NCI-H2029 (cell line): ENCODE measurements around the gene CGB8.
"Not testable (repeated sequence)": the region's sequence is repeated elsewhere in the genome, so short reads cannot be mapped to it uniquely, and the experiment has no call there.

ENCODE experiments used
- DNase-seq: peaks from one replicate; lab custom pipeline; 2025; lab: John Stamatoyannopoulos, UW

CGB8 gene

DNA sequence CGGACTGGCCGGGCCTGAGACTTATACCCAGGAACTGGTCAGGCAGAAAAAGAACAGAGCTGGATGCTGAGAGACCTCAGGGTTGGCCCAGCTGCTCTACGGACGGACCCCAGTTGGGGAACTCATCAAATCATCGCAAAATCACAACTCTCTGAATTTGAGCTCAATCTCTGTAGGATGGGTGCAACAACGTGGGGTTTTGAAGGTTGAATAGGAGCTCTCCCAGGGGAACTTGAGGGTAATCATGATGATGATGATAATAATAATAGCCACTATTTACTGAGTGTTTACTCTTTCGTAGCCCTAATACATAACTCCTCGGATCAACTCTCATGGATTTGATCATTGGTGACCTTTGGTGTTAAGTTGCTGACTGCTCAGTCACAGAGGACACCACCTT is 18.6 kb downstream of the CGB8 start:
- not testable (repeated sequence) for DNase-seq

DNA sequence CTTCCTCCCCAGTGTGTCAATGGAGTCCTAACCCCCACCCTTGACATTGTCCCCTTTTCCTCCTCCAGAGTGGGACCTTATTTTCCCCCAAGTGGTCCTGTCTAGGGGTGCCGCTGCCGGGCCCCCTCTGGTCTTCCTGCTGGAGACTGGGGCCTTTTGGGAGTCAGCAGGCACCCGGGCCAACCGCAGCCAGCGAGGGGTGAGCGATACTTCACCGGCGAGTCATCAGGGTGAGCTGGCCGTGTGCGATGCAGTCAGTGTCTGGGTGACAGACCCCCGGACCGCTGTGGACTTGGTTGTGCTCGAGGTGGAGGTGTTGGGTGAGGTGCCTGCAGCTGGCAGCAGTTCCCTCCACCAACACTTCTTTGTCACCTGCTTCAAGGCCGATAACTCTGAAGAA is 19.2 kb downstream of the CGB8 start:
- DNase-seq = not testable (repeated sequence)

DNA sequence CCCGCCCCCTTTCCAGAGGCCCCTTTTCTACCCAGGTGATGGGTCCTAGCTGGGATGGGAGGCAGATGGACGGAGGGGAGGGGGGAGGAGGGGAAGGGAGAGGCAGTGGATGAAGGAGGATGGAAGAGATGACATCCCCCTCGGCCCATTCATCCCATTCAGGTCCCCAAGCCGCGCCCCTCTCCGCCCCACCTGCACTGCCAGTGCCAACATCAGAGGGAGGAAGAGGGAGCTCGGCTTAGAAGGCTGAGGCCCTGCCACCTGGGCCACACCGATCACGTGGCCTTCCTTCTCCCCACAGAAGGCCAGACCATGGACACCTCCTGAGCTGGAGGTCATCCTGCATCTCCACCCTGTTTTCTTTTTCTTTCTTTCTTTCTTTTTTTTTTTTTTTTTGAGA is 20.2 kb downstream of the CGB8 start:
- DNase-seq = not testable (repeated sequence)

DNA sequence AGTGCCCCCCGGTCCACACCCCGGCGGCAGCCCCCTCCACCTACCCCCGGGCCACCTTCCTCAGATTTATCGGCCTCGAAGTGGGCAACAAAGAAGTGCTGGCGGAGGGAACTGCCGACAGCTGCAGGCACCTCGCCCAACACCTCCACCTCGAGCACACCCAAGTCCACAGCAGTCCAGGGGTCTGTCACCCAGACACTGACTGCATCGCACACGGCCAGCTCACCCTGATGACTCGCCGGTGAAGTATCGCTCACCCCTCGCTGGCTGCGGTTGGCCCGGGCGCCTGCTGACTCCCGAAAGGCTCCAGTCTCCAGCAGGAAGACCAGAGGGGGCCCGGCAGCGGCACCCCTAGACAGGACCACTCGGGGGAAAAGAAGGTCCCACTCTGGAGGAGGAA is 23.3 kb downstream of the CGB8 start:
- DNase-seq = not testable (repeated sequence)

DNA sequence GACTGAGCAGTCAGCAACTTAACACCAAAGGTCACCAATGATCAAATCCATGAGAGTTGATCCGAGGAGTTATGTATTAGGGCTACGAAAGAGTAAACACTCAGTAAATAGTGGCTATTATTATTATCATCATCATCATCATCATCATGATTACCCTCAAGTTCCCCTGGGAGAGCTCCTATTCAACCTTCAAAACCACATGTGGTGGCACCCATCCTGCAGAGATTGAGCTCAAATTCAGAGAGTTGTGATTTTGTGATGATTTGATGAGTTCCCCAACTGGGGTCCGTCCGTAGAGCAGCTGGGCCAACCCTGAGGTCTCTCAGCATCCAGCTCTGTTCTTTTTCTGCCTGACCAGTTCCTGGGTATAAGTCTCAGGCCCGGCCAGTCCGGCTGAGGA is 23.8 kb downstream of the CGB8 start:
- not testable (repeated sequence) for DNase-seq

DNA sequence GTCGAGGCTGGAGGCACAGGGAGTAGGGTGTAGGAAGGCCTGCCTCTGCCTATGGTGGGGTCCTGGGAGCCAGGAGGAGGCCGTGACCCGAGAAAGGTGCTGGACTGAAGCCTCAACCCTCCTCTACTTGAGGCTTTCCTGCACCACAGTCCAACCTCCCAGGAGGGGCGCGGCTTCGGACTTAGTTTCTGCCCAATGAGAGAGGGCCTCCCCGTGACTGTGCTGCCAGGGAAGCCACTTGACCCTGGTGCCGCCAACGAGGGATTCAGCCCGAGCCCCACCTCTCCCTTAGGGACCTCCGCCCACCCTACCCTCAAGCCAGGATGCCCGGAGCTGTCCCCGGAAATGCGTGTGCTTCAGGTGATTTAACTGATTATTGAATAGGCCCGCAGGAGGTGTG is 24.7 kb downstream of the CGB8 start, which contains the start of gene CGB3:
TSS of gene CGB3 (minus strand) at position 101 of the 400 bp plus-strand sequence. CDS start 362 bp downstream, outside the sequence.
- DNase-seq = not testable (repeated sequence)

DNA sequence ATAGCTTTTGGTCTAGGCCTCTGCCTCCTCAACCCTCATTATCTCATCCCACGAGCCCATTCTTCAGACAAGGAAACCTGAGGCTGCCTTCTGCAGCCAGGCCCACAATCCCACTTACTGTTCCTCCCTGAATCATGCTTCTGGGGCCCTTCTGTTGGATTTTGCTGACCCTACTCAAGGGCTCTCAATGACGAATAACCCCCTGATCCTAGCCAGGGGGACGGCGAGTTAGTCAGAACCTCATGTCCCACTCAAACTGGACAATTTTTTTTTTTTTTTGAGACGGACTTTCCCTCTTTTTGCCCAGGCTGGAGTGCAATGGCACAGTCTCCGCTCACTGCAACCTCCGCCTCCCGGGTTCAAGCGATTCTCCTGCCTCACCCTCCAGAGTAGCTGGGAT is 26.8 kb downstream of the CGB8 start:
- DNase-seq = no peak

DNA sequence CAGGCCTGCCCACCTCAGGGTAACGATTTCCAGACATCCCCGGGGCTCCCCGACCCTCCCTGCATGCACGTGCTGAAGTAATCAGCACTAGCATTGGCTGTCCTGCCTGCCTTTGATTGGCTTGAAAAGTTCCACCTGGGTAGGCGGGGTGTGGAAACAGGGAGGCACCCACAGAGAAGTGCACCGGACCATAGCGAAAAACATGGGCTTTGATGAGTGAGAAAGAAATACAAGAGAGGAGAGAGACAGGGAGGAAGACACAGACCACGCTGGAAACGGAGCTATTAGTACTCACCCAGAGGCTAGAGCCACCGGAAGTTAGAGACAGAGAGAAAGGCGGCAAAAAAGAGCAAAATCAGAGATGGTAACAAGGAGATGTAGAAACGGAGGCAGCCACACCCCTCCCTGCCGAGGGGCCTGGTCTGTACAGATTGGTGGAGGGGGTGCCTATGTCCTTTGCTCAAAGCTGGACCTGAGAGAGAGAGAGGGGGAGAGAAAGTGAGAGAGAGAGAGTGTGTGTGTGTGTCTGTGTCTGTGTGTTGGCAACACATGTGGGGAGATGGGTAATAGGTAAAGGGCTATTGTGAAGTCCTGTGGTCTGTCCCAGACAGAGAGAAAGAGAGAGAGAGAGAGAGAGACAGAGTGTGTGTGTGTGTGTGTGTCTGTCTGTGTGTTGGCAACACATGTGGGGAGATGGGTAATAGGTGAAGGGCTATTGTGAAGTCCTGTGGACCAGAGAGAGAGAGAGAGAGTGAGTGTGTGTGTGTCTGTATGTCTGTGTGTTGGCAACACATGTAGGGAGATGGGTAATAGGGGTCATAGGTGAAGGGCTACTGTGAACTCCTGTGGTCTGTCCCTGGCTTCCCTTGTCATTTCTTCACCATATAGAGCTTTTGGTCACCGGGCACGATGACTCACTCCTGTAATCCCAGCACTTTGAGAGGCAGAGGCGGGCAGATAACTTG is 27.7 kb downstream of the CGB8 start:
- no peak for DNase-seq

DNA sequence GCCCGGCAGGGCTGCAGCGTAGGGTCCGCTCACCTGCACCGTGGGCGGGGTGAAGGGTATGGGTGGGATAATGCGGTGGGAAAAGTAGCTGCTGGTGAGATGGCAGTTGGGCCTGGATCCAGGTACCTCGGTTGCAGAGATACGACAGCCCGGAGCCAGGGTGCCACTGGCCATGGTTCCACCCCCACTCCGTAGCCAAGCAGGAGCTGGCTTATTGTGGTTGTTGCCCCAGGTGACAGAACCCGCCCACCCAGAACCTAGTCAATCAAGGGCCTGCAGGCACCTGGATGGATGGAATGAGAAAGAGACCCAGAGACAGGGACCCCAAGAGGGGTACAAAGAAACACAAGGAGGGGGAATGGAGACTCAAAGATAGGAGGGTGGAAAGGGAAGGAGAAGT is 28.6 kb downstream of the CGB8 start:
- peak; percentile 13 for DNase-seq

DNA sequence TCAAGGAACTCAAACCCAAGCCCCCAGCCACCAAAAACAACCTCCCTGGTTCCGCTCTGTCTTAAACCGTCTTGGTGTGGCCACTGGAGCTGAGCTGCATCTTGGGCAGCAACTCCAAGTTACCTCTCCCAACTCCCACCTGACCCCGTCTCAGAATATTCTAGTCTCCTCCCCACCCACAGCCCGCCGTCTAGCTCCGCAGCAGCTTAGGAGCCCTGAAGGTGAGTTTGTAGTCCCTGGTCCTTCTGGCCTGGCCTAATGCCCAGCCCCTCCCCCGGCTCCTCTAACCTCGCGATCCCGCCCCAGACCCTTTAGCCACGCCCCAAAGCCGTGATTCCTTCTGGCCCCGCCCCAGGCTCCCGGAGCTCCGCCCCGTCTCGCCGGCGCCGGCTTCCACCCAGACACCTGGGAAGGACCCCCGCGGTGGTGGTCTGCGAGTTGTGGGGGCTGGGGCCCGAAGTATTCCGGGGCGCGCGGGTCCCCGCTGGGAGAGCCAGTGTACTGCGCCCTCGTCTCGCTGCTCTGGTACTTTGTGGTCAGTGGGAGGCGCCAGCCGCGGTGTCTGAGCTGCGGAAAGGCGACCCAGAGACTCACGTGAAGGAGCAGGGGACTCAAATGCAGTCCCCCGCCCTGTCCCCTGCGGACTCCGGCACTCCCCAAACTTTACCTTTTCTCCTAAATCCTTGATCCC is 29.5 kb downstream of the CGB8 start:
- peak; percentile 83 for DNase-seq

DNA sequence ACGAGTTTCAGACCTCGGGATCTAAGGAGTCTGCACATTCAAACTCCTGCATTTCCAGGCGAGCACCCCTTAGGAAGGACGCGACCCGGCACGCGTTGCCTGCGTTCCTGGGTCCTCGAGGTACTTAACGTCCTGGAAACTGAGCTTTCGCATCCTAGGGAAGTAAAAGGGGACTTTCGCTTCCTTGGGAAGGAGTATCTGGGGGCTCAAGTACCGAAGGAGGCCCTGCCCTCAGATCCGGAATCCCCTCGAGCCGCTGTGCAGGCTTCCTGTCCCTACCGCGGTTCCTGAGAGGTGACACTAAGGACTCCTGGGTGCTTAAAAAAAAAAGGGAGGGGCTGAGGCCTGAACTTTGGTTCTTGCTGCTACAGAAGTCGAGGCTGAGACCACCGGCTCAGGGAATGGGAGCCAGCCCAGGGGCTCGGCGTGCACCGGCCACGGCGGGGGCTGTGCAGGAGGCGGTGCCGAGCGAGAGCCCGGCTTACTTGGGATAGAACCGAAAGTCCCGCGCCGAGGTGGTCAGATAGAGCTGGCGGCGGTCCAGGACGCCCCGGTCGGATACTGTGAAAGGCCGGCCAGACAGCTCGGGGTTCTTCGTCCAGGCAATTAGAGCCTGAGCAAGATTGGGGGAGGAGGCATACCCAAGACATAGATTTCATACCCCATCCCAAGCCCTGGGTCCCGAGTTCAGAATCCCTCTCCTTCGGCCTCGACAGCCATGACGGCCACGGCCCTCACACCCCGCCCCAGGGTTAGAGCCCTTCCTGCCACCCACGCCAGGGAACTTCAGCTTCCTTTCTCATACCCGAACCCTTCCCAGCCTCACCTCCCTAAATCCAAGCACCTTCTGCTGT is 30.3 kb downstream of the CGB8 start:
- DNase-seq = not testable (repeated sequence)

DNA sequence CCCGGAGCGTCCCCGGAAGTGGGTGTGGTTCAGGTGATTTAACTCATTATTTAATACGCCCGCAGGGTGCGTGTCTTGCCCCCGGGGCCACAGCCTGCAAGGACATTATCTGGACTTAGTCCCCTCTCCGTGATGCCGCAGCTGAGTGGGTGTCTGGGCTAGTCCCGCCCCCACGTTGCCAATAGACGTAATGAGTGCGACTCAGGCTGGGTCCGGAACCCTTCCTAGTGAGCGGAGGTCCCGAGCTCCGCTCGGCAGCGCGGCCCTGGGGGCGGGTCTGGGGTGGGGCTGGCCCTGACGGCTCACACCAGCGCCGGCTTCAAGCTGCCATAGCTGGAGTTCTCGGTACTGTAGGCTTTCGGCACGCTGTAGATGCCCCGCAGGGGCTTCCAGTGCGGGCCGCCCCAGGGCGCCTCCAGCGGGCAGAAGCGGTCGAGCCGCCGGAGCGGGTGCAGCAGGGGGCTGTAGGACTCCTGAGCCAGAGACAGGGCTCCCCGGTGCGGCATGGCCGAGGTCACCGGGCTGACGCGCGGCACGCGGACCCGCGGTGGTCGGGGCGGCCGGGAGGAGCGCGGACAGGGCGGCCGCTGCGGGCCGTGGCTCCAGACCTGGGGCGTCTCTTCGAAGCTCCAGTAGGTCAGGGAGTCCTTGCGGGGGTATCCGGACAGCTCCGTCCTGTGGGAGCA is 31.1 kb downstream of the CGB8 start:
- no peak for DNase-seq

DNA sequence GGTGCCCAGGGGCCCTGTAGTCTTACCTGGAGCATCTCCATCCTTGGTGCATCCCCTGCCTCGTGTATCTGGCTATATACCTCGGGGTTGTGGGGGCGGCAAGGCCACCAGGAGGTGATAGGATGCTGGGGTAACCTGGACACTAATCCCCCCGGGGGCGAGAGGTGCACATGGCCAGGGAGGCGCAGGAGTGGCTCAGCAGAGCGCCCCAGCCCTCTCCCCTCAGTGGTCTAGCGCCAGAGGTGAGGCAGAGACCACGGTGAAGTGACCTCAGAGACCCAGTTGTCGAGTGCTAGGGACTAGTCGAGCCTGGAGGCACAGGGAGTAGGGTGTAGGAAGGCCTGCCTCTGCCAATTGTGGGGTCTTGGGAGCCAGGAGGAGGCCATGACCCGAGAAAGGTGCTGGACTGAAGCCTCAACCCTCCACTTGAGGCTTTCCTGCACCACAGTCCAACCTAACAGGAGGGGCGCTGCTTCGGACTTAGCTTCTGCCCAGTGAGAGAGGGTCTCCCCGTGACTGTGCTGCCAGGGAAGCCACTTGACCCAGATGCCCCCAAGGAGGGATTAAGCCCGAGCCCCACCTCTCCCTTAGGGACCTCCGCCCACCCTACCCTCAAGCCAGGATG is 31.8 kb downstream of the CGB8 start, which contains the start of gene LHB:
TSS of gene LHB (minus strand) at position 51 of the 625 bp plus-strand sequence. CDS start at position 41, 10 bp downstream.
- no peak for DNase-seq

DNA sequence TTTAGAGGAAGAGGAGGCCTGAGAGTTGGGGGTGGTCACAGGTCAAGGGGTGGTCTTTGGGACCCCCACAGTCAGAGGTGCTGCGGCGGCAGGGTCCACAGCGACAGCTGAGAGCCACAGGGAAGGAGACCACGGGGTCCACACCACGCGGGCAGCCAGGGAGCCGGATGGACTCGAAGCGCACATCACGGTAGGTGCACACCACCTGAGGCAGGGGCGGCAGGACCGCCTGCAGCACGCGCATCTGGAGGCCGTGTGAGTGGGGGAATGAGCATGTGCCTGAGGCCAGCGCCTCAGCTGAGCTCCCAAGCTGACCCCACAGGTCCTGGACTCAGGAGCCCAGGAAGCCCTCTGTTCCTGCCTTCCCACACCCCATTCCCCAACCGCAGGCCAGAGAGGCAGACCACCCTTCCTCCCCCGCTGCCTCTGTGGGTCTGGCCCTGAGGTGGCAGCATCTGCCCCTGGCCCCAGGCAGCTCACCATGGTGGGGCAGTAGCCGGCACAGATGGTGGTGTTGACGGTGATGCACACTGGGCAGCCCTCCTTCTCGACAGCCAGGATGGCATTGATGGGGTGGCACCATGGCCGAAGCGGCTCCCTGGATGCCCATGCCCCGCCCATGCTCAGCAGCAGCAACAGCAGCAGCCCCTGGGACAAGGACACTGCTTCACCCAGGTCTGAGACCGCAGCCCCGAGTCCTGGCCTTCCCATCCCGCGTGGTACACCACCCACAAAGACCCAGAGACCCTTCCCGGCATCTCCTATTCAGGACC is 32.7 kb downstream of the CGB8 start:
- DNase-seq = no peak

DNA sequence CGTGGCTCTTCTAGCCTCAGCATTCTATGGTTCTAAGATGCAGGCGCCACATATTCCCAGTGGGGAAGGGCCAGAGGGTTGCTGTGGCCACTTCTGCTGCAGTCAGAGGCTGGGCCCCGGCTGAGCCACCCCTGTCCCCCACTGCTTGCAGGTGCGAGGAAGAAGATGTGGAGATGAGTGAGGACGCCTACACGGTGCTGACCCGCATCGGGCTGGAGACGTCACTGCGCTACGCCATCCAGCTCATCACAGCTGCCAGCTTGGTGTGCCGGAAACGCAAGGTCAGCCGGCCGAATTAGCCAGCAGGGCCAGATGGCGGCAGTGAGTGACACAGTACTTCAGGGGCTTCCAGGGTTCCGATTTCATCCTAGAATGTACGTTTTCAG is 34.0 kb downstream of the CGB8 start:
- no peak for DNase-seq

DNA sequence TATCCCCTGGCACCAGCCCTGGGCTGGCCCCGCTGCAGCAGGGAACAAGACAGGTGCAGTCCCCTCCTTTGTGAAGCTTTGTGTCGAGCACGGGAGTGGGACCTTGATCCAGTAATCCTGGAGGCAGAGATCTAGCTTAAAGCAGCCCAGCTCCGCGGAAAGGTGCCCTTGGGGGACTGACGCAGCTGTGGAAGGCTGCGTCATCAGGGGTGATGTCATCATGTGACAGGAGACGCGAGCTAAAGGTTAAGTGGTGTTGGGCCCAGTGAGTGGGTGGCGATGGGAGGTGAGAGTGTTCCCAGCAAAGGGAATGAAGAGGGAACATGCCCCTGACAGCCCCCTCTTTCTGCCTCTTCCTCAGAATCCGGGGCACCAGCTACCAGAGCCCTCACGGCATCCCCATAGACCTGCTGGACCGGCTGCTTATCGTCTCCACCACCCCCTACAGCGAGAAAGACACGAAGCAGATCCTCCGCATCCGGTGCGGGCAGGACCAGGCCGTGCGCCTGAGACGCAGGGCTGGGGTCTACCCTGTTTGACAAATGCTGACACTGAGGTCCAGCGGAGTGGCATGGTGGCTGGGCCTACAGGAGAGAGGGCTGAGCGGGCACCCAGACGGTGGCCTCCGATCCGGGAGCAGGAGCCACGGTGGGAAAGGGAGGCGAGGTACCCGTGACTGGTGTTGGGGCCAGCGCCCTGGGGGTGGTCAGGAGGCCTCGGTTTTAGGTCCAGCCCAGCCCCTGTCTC is 34.6 kb downstream of the CGB8 start:
- no peak for DNase-seq

DNA sequence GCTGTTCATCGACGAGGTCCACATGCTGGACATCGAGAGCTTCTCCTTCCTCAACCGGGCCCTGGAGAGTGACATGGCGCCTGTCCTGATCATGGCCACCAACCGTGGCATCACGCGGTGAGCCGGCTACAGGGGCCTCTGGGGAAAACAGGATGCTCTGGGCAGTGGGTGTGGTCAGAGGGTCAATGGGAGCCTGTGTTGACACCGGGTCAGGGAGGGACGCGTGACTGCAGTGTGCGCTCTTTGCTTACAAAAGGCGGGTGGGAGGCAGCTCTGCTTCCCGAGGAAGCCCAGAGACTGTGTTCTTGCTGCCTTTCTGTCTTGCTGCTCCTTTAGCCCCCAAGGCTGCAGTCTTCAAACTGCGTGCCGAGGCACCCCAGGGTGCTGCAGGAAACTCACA is 37.7 kb downstream of the CGB8 start:
- no peak for DNase-seq

DNA sequence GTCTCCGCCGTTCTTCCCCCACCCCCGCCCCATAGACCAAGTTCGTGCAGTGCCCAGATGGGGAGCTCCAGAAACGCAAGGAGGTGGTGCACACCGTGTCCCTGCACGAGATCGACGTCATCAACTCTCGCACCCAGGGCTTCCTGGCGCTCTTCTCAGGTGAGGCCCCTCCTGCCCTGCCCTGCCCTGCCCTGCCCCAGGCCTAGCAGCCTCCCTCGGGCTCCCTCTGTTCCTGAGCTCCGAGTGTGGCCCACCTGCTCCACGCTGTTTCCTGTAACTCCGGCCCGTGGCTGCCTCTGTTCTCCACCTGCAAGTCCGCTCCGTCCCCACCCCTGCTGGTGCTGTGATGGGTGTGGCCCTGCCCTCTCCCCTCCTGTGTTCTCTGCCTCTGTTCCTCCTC is 38.5 kb downstream of the CGB8 start:
- no peak for DNase-seq

DNA sequence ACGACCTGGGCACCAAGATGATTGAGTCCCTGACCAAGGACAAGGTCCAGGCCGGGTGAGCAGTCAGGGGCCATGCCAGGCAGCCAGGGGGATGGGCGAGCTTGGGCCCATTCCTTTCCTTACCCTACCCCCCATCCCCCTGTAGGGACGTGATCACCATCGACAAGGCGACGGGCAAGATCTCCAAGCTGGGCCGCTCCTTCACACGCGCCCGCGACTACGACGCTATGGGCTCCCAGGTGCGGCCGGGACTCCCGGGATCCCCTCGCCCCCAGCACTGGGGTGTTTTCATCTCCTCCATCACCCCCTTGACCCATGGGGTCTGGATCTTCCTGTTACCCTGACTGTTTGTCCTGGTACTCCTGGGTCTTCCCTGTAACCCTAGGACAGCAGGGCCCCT is 39.1 kb downstream of the CGB8 start:
- DNase-seq = no peak
